Measurements from ENCODE around the gene KCNJ1. TPM values are rescaled to one million over a fixed set of nuclear protein-coding genes. Genes with fewer than 3 reads are reported as not detected.

KCNJ1 gene
- polyA plus RNA-seq, 1 donor: not detected

DNA sequence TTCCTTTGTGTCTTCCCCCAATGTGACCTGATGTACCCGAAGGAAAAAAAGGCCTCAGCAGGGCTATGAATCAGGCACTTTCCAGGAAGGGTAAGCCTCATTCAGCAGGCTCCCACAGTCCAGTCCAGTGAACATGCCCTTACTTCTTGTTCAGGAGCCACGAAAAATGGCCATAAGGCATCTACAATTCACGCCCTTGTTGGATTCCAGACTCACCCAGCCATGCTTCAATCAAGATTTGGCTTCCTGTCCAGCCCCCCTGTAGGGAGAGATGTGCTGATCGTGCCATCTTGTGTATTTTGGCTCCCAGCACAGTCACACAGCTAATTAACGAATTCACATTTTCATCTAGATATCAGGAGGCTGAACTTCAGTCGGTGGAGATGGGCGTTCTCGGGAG, 14.1 kb upstream of the KCNJ1 start:
- Histone ChIP-seq H3K27me3 (ENCODE audit: control insufficient read depth, insufficient read depth, low read length) (peaks cover 28% of the 10 kb centered on the region), H3K27ac (ENCODE audit: low read length) (no peak overlapping the region), H3K4me3 (ENCODE audit: low read length) (no peak overlapping the region), H3K36me3 (ENCODE audit: control insufficient read depth, insufficient read depth, low read length) (no peaks in the 10 kb centered on the region), H3K4me1 (ENCODE audit: control insufficient read depth, insufficient read depth, low read length) (no peaks in the 10 kb centered on the region), H3K9me3 (ENCODE audit: control insufficient read depth, low read depth, low read length) (no peaks in the 10 kb centered on the region)
- no CpG with 5 or more reads among the region's 8 CpGs for WGBS (ENCODE audit: insufficient coverage, low lambda C conversion rate)
- DNase-seq: no peak

DNA sequence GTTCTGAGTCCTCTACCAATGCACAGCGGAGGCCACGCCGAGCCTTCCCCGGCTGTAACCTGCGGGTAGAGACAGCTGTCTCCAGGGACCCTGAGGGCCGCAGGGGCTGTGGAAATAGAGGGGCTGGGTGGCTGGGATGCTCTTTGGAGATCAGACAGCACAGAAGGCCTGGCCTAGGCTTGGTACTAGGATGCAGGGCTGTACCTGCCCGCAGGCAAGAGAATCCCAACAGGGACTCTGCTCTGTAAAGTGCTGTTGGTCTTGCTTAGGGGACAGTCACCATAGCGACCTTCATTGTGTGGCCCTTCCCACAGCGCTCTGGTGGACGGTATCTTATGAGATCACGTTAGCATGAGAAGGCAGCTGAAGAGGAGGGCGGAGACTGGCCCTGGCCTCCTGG, 12.7 kb upstream of the KCNJ1 start:
- H3K27ac ChIP-seq (ENCODE audit: low read length): no peak overlapping the region
- no CpG with 5 or more reads among the region's 12 CpGs for WGBS (ENCODE audit: insufficient coverage, low lambda C conversion rate)
- no peak for DNase-seq
- no peaks in the 10 kb centered on the region for H3K36me3 ChIP-seq (ENCODE audit: control insufficient read depth, insufficient read depth, low read length)
- H3K9me3 ChIP-seq (ENCODE audit: control insufficient read depth, low read depth, low read length): no peaks in the 10 kb centered on the region
- peaks cover 29% of the 10 kb centered on the region for H3K27me3 ChIP-seq (ENCODE audit: control insufficient read depth, insufficient read depth, low read length)
- H3K4me3 ChIP-seq (ENCODE audit: low read length): no peak overlapping the region
- H3K4me1 ChIP-seq (ENCODE audit: control insufficient read depth, insufficient read depth, low read length): no peaks in the 10 kb centered on the region

DNA sequence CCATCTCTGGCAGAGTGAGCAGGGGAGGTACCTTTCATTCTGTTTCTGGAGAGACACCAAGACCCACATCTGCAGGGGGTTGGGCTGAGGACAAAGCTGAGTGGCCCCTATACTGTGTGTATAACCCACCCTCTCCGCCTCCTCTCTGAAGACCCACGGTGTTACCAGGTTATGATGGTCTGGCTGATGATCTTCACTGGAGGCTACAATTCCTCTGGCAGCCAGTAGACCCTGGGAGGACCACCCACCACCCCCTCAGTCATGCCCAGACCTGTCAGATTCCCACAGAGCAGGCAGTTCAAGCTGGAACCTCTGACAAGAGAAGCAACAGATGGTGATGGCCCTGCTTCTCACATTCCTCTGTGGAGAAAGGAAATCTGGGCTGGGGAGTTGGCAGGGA, 11.4 kb upstream of the KCNJ1 start:
- WGBS (ENCODE audit: insufficient coverage, low lambda C conversion rate): no CpG with 5 or more reads among the region's 2 CpGs
- no peak overlapping the region for H3K27ac ChIP-seq (ENCODE audit: low read length)
- H3K27me3 ChIP-seq (ENCODE audit: control insufficient read depth, insufficient read depth, low read length): peaks cover 26% of the 10 kb centered on the region
- no peak overlapping the region for H3K4me3 ChIP-seq (ENCODE audit: low read length)
- H3K36me3 ChIP-seq (ENCODE audit: control insufficient read depth, insufficient read depth, low read length): no peaks in the 10 kb centered on the region
- no peak for DNase-seq
- no peaks in the 10 kb centered on the region for H3K4me1 ChIP-seq (ENCODE audit: control insufficient read depth, insufficient read depth, low read length)
- no peaks in the 10 kb centered on the region for H3K9me3 ChIP-seq (ENCODE audit: control insufficient read depth, low read depth, low read length)

DNA sequence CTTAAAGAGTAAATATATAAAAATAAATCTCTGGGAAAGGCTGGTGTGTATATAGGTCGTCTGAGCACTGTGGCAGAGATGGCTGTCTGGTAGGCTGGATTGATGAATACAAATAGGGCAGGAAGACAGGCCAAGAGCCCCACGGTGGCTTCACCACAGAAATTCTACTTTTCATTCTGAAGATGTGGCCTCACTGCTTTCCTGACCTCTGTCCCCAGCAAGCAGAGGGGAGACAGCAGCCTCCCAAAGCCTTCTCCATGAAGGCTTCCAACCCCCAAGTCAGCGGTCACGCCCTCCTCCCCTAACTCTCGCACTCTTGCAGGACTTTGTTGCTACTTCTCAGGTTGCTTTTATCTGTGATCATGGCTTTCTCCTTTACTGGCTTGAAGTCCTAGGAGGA, 10.6 kb upstream of the KCNJ1 start:
- WGBS (ENCODE audit: insufficient coverage, low lambda C conversion rate): no CpG with 5 or more reads among the region's 5 CpGs
- Histone ChIP-seq H3K27me3 (ENCODE audit: control insufficient read depth, insufficient read depth, low read length) (peaks cover 28% of the 10 kb centered on the region), H3K4me1 (ENCODE audit: control insufficient read depth, insufficient read depth, low read length) (no peaks in the 10 kb centered on the region), H3K27ac (ENCODE audit: low read length) (no peak overlapping the region), H3K4me3 (ENCODE audit: low read length) (no peak overlapping the region), H3K9me3 (ENCODE audit: control insufficient read depth, low read depth, low read length) (no peaks in the 10 kb centered on the region), H3K36me3 (ENCODE audit: control insufficient read depth, insufficient read depth, low read length) (no peaks in the 10 kb centered on the region)
- no peak for DNase-seq

DNA sequence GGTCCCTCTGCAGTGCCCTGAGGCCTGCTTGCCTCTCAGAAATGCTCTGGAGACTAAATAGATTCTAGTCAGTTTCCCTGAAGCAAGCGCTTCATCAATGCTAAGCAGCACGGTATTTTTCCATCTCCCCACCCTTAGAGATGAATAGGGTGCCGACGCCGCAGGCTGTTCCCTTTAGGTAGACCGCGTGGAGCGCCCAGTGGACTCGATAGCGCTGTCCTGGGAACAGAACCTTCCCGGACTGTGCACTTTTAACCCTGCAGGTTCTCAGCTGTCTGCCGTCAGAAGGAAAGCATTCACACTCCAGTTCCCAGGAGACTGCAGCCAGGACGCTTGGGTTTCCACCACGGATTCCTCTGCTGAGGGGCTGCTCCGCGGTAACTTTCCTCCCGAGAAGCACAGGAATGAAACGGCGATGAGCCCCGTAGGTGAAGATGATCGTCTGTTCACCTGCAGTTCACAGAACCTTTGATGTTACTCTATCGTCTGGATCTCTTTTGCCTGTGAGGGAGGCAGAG, 9.1 kb upstream of the KCNJ1 start:
- H3K9me3 ChIP-seq (ENCODE audit: control insufficient read depth, low read depth, low read length): no peaks in the 10 kb centered on the region
- no CpG with 5 or more reads among the region's 22 CpGs for WGBS (ENCODE audit: insufficient coverage, low lambda C conversion rate)
- H3K4me1 ChIP-seq (ENCODE audit: control insufficient read depth, insufficient read depth, low read length): no peaks in the 10 kb centered on the region
- H3K36me3 ChIP-seq (ENCODE audit: control insufficient read depth, insufficient read depth, low read length): no peaks in the 10 kb centered on the region
- no peak for DNase-seq
- no peak overlapping the region for H3K27ac ChIP-seq (ENCODE audit: low read length)
- no peak overlapping the region for H3K4me3 ChIP-seq (ENCODE audit: low read length)
- H3K27me3 ChIP-seq (ENCODE audit: control insufficient read depth, insufficient read depth, low read length): peaks cover 26% of the 10 kb centered on the region

DNA sequence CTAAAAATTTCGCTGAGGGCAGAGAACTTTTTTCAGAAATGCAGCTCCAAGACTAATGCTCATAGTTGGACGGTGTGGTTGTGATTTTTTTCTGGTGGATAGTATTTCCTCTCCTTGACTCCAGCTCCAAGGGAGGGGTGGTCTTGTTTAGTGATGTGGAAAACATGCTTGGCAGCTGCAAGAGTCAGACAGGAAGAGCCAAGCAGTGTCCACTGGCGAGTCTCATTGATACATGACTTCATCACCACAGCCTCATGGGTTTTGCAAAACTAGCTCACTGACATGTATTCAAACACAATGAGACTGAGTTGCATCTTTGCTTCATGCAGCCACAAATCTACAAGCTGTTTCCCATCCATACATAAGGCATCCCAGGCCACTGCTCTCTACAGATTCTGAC, 7.3 kb upstream of the KCNJ1 start:
- WGBS (ENCODE audit: insufficient coverage, low lambda C conversion rate): no CpG with 5 or more reads among the region's 3 CpGs
- H3K9me3 ChIP-seq (ENCODE audit: control insufficient read depth, low read depth, low read length): no peaks in the 10 kb centered on the region
- H3K27me3 ChIP-seq (ENCODE audit: control insufficient read depth, insufficient read depth, low read length): peaks cover 24% of the 10 kb centered on the region
- no peak overlapping the region for H3K4me3 ChIP-seq (ENCODE audit: low read length)
- no peak overlapping the region for H3K27ac ChIP-seq (ENCODE audit: low read length)
- no peak for DNase-seq
- H3K36me3 ChIP-seq (ENCODE audit: control insufficient read depth, insufficient read depth, low read length): no peaks in the 10 kb centered on the region
- H3K4me1 ChIP-seq (ENCODE audit: control insufficient read depth, insufficient read depth, low read length): no peaks in the 10 kb centered on the region

DNA sequence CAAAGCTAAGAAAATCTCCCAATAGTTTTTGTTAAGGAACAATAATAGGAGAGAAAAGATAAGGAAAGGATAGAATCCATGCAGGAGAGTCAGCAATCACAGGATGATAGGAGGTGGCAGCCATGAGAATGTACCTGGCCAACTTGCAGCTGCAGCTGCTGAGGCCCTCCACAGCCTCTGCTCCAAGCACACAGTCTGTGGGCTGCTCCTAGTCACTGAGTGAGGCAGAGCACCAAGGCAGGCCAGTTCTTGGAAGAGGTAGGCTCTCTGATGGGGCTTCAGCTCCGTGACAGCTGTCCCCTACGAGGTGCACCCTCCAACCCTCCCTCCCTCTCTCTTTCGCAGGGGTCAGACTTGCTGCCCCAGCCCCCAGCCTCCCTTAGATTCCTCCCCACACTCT, 5.5 kb upstream of the KCNJ1 start:
- H3K4me3 ChIP-seq (ENCODE audit: low read length): no peak overlapping the region
- H3K36me3 ChIP-seq (ENCODE audit: control insufficient read depth, insufficient read depth, low read length): no peaks in the 10 kb centered on the region
- H3K4me1 ChIP-seq (ENCODE audit: control insufficient read depth, insufficient read depth, low read length): no peaks in the 10 kb centered on the region
- 63% methylated on average over 1 of the region's 3 CpGs for WGBS (ENCODE audit: insufficient coverage, low lambda C conversion rate)
- H3K27me3 ChIP-seq (ENCODE audit: control insufficient read depth, insufficient read depth, low read length): peaks cover 18% of the 10 kb centered on the region
- H3K27ac ChIP-seq (ENCODE audit: low read length): no peak overlapping the region
- H3K9me3 ChIP-seq (ENCODE audit: control insufficient read depth, low read depth, low read length): no peaks in the 10 kb centered on the region
- no peak for DNase-seq

DNA sequence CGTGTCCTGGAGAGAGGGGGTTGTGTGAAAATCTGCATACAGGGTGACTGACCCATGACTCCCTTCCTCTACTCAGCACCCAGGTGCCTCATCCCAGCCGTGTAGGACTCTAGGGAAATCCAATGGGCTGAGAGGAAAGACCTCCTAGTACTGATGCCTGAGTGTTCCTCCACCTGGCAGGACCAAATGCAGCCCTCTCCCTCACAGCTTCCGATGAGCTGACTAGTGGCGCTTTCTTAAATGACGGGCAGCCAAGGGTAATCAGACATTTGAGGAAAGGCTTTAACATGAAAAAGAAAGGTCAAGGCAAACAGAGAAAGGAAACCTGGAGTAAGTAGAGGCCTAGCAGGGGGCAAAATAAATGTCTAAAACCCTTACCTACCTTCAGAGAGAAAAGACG, 5.0 kb upstream of the KCNJ1 start:
- no peak overlapping the region for H3K27ac ChIP-seq (ENCODE audit: low read length)
- H3K4me3 ChIP-seq (ENCODE audit: low read length): no peak overlapping the region
- H3K9me3 ChIP-seq (ENCODE audit: control insufficient read depth, low read depth, low read length): no peaks in the 10 kb centered on the region
- H3K27me3 ChIP-seq (ENCODE audit: control insufficient read depth, insufficient read depth, low read length): peaks cover 16% of the 10 kb centered on the region
- no peaks in the 10 kb centered on the region for H3K4me1 ChIP-seq (ENCODE audit: control insufficient read depth, insufficient read depth, low read length)
- DNase-seq: no peak
- 71% methylated on average over 1 of the region's 6 CpGs for WGBS (ENCODE audit: insufficient coverage, low lambda C conversion rate)
- H3K36me3 ChIP-seq (ENCODE audit: control insufficient read depth, insufficient read depth, low read length): no peaks in the 10 kb centered on the region

DNA sequence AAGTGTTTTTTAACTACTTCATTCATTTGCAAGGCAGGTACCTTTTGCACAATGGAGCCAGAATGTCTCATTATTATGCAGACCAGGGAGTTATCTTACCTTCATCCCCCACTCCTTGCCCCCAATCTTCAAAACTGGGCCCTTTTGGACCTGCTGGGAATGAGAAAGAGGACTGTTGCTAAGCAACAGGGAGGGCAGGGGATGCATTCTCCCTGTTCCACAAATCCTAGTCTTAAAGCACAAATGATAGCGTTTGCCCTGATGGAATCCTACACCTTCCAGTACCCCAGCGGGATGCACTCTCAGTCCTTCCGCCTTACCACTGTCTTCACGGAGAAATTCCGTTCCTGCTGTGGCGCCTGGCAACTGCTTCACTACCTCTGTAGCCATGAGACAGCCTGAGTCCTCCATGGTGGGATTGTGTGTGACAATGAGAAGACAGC, 4.1 kb upstream of the KCNJ1 start:
- WGBS (ENCODE audit: insufficient coverage, low lambda C conversion rate): no CpG with 5 or more reads among the region's 6 CpGs
- peaks cover 16% of the 10 kb centered on the region for H3K27me3 ChIP-seq (ENCODE audit: control insufficient read depth, insufficient read depth, low read length)
- H3K9me3 ChIP-seq (ENCODE audit: control insufficient read depth, low read depth, low read length): no peaks in the 10 kb centered on the region
- no peak overlapping the region for H3K4me3 ChIP-seq (ENCODE audit: low read length)
- no peak for DNase-seq
- H3K36me3 ChIP-seq (ENCODE audit: control insufficient read depth, insufficient read depth, low read length): no peaks in the 10 kb centered on the region
- H3K4me1 ChIP-seq (ENCODE audit: control insufficient read depth, insufficient read depth, low read length): no peaks in the 10 kb centered on the region
- H3K27ac ChIP-seq (ENCODE audit: low read length): no peak overlapping the region

DNA sequence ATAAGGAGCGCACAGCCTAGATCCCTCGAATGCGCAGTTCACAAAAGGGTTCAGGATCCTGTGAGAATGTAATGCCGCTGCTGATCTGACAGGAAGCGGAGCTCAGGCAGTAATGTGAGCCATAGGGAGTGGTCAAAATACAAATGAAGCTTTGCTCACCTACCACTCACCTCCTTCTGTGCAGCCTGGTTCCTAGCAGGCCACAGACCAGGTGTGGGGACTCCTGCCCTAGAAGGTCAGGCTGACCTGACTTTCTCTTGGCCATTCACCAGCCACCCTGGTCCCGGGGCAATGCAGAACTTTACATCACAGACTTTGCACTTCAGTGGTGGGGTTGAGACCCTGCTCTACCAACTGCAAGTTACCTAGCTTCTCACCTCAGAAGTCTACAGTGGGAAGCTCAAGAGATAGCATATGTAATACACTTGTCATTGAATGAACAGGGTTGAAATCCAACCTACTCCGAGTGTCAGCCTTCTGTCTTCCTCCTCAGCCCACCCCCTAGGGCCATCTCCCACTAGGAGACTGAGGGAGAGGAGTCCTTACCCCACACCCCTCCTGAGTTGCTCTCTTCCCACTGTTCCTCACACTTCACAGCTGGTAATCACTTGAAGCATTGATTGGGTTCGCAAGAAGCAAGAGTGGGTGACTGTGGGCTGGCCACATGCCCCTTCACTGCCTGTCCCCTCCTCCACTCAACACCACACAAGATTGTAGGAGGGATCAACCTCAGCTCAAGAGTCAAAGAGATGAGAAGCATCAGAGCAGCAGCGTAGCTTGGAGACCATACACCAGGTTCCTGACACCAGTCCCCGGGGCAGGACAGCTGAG, 2.0 kb upstream of the KCNJ1 start:
- H3K9me3 ChIP-seq (ENCODE audit: control insufficient read depth, low read depth, low read length): no peaks in the 10 kb centered on the region
- no peak overlapping the region for H3K27ac ChIP-seq (ENCODE audit: low read length)
- no peak overlapping the region for H3K4me3 ChIP-seq (ENCODE audit: low read length)
- no peaks in the 10 kb centered on the region for H3K4me1 ChIP-seq (ENCODE audit: control insufficient read depth, insufficient read depth, low read length)
- no CpG with 5 or more reads among the region's 10 CpGs for WGBS (ENCODE audit: insufficient coverage, low lambda C conversion rate)
- peaks cover 12% of the 10 kb centered on the region for H3K27me3 ChIP-seq (ENCODE audit: control insufficient read depth, insufficient read depth, low read length)
- no peaks in the 10 kb centered on the region for H3K36me3 ChIP-seq (ENCODE audit: control insufficient read depth, insufficient read depth, low read length)
- DNase-seq: no peak

DNA sequence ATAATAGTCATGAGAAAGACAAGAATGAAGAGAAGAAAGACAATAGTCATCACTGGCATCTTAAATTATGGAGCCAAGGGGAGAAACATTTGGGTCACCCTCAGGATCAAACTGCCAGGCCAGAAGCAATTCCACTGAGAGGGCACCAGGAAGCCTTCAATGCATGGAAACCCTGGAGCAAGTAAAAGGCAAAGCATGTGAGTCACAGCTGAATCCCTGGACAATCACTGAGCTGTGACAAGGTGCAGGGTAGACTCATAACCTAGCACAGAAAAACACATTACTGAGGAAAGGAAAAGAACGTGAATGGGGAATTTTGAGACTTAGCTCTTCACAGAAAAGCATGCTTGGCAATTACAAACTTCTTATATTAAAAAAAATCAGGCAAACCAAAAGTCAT, 1.6 kb downstream of the KCNJ1 start:
- WGBS (ENCODE audit: insufficient coverage, low lambda C conversion rate): 86% methylated on average over 1 of the region's 1 CpG

More for the DNA sequence above, 1.6 kb downstream of the KCNJ1 start:
- Histone ChIP-seq H3K4me1 (ENCODE audit: control insufficient read depth, insufficient read depth, low read length) (no peaks in the 10 kb centered on the region), H3K9me3 (ENCODE audit: control insufficient read depth, low read depth, low read length) (no peaks in the 10 kb centered on the region), H3K27ac (ENCODE audit: low read length) (no peak overlapping the region), H3K36me3 (ENCODE audit: control insufficient read depth, insufficient read depth, low read length) (no peaks in the 10 kb centered on the region), H3K27me3 (ENCODE audit: control insufficient read depth, insufficient read depth, low read length) (peaks cover 6% of the 10 kb centered on the region), H3K4me3 (ENCODE audit: low read length) (no peak overlapping the region)
- DNase-seq: no peak
